Measurements from ENCODE around the gene NOA1.

Gene NOA1

DNA sequence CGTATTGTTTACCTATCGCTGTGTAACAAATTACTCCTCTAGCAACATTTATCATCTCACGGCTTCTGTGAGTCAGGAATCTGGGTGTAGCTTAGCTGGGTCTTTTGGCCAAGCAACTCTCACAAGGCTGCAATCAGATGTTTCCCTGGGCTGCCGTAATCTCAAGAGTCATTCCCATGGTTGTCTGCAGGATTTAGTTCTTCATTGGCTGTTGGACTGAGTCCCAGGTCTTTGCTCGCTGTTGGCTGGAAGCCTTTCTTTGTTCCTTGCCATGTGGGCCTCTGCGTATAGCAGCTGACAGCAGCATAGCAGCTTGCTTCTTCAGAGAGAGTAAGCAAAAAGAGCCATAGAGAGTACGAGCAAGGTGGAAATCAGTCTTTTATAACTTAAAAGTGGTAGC, 18.1 kb upstream of the NOA1 start:
- peak; percentile 97 to 99 for DNase-seq (ENCODE audit: low read depth in 2 of 2)
- TF ChIP-seq, protein P1, sequence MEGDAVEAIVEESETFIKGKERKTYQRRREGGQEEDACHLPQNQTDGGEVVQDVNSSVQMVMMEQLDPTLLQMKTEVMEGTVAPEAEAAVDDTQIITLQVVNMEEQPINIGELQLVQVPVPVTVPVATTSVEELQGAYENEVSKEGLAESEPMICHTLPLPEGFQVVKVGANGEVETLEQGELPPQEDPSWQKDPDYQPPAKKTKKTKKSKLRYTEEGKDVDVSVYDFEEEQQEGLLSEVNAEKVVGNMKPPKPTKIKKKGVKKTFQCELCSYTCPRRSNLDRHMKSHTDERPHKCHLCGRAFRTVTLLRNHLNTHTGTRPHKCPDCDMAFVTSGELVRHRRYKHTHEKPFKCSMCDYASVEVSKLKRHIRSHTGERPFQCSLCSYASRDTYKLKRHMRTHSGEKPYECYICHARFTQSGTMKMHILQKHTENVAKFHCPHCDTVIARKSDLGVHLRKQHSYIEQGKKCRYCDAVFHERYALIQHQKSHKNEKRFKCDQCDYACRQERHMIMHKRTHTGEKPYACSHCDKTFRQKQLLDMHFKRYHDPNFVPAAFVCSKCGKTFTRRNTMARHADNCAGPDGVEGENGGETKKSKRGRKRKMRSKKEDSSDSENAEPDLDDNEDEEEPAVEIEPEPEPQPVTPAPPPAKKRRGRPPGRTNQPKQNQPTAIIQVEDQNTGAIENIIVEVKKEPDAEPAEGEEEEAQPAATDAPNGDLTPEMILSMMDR (IDR thresholded peaks at IDR 0.05; ENCODE audit: low read depth, low read length) = no peak
- no peak overlapping the region for H3K4me3 ChIP-seq (replicated peaks in 1 of 2; ENCODE audit: low read depth in 2 of 2, low read length in 2 of 2)

DNA sequence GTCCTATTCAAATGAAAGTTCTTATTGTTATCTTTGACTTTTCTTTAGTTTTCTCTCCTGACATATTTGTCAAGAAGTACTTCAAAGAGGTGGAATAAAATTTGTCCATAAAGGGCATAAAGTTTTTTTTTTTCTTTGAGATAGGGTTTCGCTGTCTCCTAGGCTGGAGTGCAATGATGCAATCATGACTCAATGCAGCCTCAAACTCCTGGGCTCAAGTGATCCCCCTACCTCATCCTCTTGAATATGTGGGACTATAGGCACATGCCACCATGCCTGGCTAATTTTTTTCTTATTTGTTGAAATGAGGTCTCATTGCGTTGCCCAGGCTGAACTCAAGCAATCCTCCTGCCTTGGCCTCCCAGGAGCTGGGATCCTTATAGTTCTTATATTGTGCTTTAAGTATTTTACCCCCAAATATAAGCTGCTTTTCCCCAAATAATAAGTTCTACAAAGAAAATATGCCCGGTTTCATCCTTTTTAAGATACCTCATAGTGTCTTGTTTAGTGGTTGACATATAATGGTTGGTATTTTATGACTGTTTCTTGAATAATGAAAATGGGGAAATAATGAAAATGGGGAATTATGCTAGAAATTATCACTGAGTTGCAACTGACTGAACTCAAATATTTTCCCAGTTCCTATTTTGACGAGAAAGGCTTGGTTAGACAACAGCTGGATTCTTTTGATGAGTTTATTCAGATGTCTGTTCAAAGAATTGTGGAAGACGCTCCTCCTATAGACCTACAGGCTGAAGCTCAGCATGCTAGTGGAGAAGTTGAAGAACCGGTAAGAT, 12.9 kb upstream of the NOA1 start:
- TF ChIP-seq, protein P1 (IDR thresholded peaks at IDR 0.05; ENCODE audit: low read depth, low read length) = no peak
- DNase-seq (ENCODE audit: low read depth in 2 of 2) = peak; percentile 50 to 70
- H3K4me3 ChIP-seq (replicated peaks in 1 of 2; ENCODE audit: low read depth in 2 of 2, low read length in 2 of 2) = no peak overlapping the region

DNA sequence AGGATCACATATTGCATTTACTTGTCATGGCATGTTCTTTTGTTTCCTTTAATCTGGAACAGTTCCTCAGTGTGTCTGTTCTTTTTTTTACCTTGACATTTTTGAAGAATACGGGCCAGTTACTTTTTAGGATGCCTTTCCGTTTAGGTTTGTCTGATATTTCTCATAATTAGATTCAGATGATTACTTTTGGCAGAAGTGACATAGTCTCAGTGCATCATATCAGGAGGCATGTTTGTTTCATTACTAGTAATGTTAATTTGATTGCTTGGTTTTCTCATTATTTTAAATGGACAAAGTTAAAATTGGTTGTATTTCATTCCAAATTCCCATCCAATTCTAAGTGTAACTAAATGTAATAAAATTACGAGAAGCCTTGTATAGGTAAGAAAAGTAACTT, 9.5 kb upstream of the NOA1 start:
- no peak overlapping the region for H3K4me3 ChIP-seq (replicated peaks in 1 of 2; ENCODE audit: low read depth in 2 of 2, low read length in 2 of 2)
- TF ChIP-seq, protein P1 (IDR thresholded peaks at IDR 0.05; ENCODE audit: low read depth, low read length) = no peak
- no peak for DNase-seq (ENCODE audit: low read depth in 2 of 2)

DNA sequence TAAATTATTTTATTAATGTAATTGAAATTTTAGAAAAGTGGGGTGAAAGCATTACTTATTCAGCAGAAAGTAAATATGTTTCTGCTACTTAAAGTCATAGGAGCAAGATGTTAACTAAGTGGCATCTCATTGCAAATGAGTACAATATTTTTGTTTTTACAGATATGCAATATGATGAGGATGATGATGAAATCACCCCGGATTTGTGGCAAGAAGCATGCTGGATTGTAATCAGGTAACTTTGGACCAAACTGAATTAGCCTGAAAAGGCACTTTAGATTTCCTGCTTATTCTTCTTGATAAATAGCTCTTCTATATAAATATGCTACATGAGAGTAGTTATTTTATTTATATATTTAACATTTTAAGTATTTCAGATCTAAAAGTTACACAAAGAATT, 8.8 kb upstream of the NOA1 start:
- no peak for DNase-seq (ENCODE audit: low read depth in 2 of 2)
- TF ChIP-seq, protein P1 (IDR thresholded peaks at IDR 0.05; ENCODE audit: low read depth, low read length) = no peak
- no peak overlapping the region for H3K4me3 ChIP-seq (replicated peaks in 1 of 2; ENCODE audit: low read depth in 2 of 2, low read length in 2 of 2)

DNA sequence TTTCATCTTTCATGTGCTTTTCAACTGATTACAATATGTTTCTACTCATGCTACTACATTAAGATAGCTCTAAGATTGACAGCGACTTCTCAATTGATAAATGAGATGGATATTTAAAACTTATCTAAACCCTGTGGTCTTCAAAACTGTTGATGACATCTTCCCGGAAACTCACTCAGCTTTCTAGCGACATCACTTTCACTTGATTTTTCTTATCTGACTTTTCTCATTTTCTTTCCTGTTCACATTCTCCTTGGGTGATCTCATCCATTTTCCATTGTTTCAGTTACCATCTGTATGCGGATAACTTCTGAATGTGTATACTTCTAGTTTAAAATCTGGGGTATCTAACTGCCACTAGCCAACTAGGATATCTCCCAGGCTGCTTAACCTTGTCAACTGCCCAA, 4.4 kb upstream of the NOA1 start:
- peak overlapping the region; percentile 12 to 33 for H3K4me3 ChIP-seq (replicated peaks in 1 of 2; ENCODE audit: low read depth in 2 of 2, low read length in 2 of 2)
- DNase-seq (ENCODE audit: low read depth in 2 of 2) = peak; percentile 66 to 78
- TF ChIP-seq, protein P1 (IDR thresholded peaks at IDR 0.05; ENCODE audit: low read depth, low read length) = no peak

DNA sequence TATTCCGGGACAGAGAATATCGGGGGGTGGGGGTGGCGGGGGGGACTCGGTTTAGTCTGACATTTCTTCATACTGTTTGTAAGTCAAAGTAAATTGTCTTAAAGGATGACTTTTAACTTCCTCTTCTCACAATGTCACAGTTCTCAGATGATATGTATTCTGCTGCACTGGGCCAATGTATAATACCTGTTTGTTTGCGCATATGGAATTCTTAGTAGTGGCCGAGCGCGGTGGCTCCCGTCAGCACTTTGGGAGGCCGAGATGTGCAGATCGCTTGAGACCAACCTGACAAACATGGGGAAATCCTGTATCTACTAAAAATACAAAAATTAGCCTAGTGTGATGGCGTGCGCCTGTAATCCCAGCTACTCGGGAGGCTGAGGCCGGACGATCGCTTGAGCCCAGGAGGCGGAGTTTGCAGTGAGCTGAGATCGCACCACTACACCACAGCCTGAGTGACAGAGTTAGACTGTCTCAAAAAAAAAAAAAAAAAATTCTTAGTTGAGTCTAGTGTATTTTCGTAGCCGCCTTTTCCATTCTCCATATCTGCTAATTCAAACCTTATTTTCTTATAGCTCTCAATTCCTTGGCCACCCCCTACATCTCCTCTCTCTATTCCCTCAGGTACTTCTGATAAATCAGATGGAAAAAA, 2.1 kb upstream of the NOA1 start:
- peak overlapping the region; percentile 95 to 96 for H3K4me3 ChIP-seq (replicated peaks in 1 of 2; ENCODE audit: low read depth in 2 of 2, low read length in 2 of 2)
- peak; percentile 39 to 48 for DNase-seq (ENCODE audit: low read depth in 2 of 2)
- TF ChIP-seq, protein P1 (IDR thresholded peaks at IDR 0.05; ENCODE audit: low read depth, low read length) = no peak

All from cardiac fibroblast (primary cell).